Effector memory CD4-positive, alpha-beta T cell (primary cell): Measurements from ENCODE around the gene CDK13.

Experiments
- DNase-seq, 3 donors: peaks; one replicate each; pipeline ENCODE4 v3.0.0-alpha.2; 2020
- H3K27ac ChIP-seq: 2 replicates; pipeline ENCODE4 v1.7.0; 2013; ENCODE audit warnings: mild to moderate bottlenecking, low read length, moderate library complexity; ENCODE audit not compliant: insufficient read depth, poor library complexity, severe bottlenecking
- H3K27me3 ChIP-seq: replicated peaks from 2 replicates; pipeline ENCODE4 v1.7.0; 2013; ENCODE audit warnings: mild to moderate bottlenecking, low read length; ENCODE audit not compliant: insufficient read depth, control insufficient read depth, poor library complexity, severe bottlenecking
- H3K36me3 ChIP-seq: 2 replicates; pipeline ENCODE4 v1.7.0; 2013; ENCODE audit warnings: mild to moderate bottlenecking, low read length, moderate library complexity; ENCODE audit not compliant: control insufficient read depth, insufficient read depth
- H3K4me1 ChIP-seq: 2 replicates; pipeline ENCODE4 v1.7.0; 2013; ENCODE audit warnings: low read length, mild to moderate bottlenecking; ENCODE audit not compliant: control insufficient read depth, insufficient read depth, poor library complexity, severe bottlenecking
- H3K4me3 ChIP-seq: 2 replicates; pipeline ENCODE4 v1.7.0; 2013; ENCODE audit warnings: low read length, low read depth, mild to moderate bottlenecking; ENCODE audit not compliant: insufficient read depth, poor library complexity, severe bottlenecking
- H3K9me3 ChIP-seq: 2 replicates; pipeline ENCODE4 v1.7.0; 2013; ENCODE audit warnings: mild to moderate bottlenecking, low read length, moderate library complexity; ENCODE audit not compliant: control insufficient read depth

CDK13 gene

DNA sequence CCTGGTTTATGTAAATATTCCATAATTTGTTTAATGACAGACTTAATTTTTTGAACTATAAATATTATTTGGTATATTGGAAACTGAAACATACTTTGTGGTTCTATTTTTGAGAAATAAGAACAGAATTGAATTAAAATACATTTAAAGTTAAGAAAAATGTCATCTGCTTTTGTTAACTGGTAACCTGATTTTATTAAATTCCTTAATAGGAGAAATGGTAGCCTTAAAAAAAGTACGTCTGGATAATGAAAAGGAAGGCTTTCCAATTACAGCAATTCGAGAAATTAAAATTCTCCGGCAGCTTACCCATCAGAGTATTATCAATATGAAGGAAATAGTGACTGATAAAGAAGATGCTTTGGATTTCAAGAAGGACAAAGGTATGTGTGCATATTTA, 51.6 kb downstream of the CDK13 start:
- no peak overlapping the region for H3K27ac ChIP-seq
- peaks cover 25% of the 10 kb centered on the region for H3K36me3 ChIP-seq
- no peaks in the 10 kb centered on the region for H3K27me3 ChIP-seq
- no peaks in the 10 kb centered on the region for H3K4me1 ChIP-seq
- no peak for DNase-seq
- H3K9me3 ChIP-seq: no peaks in the 10 kb centered on the region
- H3K4me3 ChIP-seq: no peak overlapping the region

DNA sequence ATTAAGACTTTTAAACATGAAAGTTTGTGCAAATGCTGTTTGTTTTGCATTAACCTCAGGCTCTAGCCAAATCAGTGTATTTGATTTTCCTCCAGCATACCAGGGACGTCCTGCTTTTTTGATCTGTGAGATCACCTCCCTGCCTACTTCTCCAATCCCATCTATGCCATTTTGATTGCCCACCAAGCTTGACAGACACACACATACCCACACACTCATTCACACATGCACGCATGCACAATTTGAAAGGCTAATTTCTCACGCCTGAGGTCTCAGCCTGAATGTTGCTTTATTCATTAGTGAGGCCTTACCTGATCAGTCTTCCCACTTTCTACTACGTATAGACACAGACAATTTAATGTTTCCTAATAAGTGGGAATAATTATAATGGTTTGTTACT, 53.5 kb downstream of the CDK13 start:
- H3K27me3 ChIP-seq: no peaks in the 10 kb centered on the region
- no peak for DNase-seq
- H3K36me3 ChIP-seq: peaks cover 28% of the 10 kb centered on the region
- H3K4me3 ChIP-seq: no peak overlapping the region
- H3K4me1 ChIP-seq: no peaks in the 10 kb centered on the region
- no peak overlapping the region for H3K27ac ChIP-seq
- no peaks in the 10 kb centered on the region for H3K9me3 ChIP-seq

DNA sequence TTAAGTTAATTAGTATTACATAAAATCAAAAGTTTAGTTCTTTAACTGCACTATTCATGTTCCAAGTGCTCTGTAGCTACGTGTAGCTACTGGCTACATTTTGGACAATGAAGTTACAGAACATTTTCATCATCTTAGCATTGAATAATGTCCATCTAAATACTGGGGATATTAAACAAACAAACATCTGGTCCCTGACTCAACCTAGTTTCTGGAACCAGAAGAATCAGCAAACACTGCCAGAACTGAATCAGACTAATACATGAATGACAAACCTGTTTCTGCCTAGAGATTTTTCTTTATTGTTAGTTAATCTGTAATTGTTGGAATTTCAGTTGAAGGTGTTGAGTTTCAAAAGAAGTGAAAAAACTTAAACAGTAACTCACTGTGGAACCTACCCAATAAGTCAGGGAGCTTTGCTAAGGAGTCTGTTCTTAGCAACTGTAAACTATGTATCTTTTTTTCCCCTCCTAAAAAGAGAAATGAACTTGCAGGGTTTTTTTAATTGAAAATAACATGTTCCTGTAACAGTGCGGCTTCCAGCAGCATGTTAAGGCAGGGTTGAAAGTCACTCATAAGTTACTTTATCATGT, 58.3 kb downstream of the CDK13 start:
- Histone ChIP-seq H3K27ac (no peak overlapping the region), H3K4me1 (no peaks in the 10 kb centered on the region), H3K27me3 (no peaks in the 10 kb centered on the region), H3K36me3 (peaks cover 24% of the 10 kb centered on the region), H3K4me3 (no peak overlapping the region), H3K9me3 (no peaks in the 10 kb centered on the region)
- no peak for DNase-seq

DNA sequence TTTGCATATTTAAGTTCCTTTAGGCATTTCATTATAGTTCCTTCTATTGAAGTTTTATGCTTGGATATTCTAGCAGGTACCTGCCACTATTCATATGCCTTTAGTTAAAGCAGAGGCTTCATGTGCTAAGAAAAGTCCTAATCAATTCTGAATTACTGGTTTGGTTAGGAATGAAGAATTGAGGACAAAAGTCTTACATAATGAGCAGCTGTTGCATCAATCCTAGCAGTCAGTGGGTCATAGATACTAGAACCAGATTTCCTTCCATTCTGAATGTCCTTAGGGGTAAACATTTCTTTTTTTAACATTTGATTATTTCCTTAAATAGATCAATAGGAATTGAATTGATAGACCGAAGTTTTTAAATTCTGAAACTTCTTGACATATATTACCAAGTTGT, 59.2 kb downstream of the CDK13 start:
- Histone ChIP-seq H3K4me1 (no peaks in the 10 kb centered on the region), H3K27ac (no peak overlapping the region), H3K36me3 (peaks cover 19% of the 10 kb centered on the region), H3K4me3 (no peak overlapping the region), H3K9me3 (no peaks in the 10 kb centered on the region), H3K27me3 (no peaks in the 10 kb centered on the region)
- DNase-seq: no peak

DNA sequence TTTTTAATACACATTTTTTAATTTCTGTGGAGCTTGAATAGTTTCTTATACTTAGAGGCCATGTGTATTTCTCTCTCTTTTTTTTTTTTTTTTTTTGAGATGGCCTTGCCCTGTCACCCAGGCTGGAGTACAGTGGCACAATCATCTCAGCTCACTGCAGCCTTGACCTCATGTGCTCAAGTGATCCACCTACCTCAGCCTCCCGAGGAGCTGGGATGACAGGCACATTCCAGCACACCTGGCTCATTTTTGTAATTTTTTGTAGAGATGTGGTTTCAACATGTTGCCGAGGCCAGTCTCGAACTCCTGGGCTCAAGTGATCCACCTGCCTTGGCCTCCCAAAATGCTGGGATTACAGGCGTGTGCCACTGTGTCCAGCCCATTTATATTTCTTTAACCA, 64.3 kb downstream of the CDK13 start:
- Histone ChIP-seq H3K27me3 (no peaks in the 10 kb centered on the region), H3K36me3 (peaks cover 13% of the 10 kb centered on the region), H3K4me3 (no peak overlapping the region), H3K4me1 (no peaks in the 10 kb centered on the region), H3K27ac (no peak overlapping the region), H3K9me3 (no peaks in the 10 kb centered on the region)
- DNase-seq: no peak

DNA sequence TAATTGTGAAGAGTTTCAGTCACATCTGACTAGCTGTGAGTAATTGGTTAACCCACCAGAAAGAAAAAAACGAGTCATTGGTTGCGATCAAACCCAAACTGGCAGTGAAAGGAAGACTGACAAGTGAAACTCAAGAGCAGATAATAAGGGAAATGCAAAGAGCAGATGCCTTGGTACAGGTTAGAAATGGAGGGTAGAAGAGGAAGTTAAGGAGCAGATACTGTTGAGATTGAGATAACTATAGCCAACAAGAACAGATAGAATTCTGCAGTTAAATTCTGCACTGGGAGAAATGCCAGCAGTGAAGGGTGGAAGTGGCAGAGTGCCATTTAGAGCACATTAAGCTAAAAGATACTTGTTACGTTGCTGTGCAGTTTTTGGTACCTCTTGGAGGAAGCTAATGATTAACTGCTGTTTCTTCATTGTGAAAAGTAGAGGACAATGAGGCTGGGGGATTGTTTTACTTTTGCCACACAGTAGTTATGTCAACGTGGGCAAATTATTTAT, 65.8 kb downstream of the CDK13 start:
- Histone ChIP-seq H3K9me3 (no peaks in the 10 kb centered on the region), H3K27ac (no peak overlapping the region), H3K36me3 (peaks cover 13% of the 10 kb centered on the region), H3K4me1 (no peaks in the 10 kb centered on the region), H3K27me3 (no peaks in the 10 kb centered on the region), H3K4me3 (no peak overlapping the region)
- DNase-seq: no peak

DNA sequence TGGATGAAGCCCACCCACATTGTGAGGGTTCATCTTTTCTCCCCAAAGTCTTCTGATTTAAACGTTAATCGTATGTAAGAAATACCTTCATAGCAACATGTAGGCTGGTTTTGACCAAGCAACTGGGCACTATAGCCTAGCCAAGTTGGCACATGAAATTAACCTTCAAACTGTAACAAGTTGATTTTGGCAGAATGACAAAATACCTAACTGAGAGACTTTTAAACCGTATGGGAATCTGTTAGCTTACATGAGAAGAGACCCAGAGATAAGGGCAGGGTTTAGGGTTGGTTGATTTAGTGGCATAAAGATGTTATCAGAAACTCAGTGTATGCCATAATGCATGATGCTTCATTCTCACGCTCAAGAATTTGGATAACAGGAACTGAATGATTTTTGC, 69.5 kb downstream of the CDK13 start:
- Histone ChIP-seq H3K4me1 (no peaks in the 10 kb centered on the region), H3K27ac (no peak overlapping the region), H3K36me3 (peaks cover 7% of the 10 kb centered on the region), H3K4me3 (no peak overlapping the region), H3K27me3 (no peaks in the 10 kb centered on the region), H3K9me3 (no peaks in the 10 kb centered on the region)
- DNase-seq: no peak

DNA sequence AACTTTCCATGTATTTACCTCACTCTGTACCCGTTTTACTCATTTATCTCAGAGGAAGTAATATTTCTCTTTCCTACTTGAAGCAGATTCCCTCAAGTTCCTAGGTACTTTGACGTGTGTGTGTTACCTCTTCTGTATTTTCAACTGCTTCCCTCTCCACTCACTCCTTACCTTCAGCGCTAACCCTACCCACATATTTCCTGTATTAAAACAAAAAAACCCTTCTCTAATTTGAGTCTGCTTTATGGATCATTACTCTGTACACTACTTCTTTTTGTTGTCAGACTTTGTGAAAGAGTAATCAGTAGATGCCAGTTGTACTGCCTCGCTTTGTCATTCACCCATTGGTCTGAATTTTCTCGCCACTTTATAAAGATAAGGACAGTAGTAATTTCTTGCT, 74.0 kb downstream of the CDK13 start:
- Histone ChIP-seq H3K27me3 (no peaks in the 10 kb centered on the region), H3K4me3 (no peak overlapping the region), H3K4me1 (no peaks in the 10 kb centered on the region), H3K36me3 (peaks cover 9% of the 10 kb centered on the region), H3K9me3 (no peaks in the 10 kb centered on the region), H3K27ac (no peak overlapping the region)
- DNase-seq: no peak

DNA sequence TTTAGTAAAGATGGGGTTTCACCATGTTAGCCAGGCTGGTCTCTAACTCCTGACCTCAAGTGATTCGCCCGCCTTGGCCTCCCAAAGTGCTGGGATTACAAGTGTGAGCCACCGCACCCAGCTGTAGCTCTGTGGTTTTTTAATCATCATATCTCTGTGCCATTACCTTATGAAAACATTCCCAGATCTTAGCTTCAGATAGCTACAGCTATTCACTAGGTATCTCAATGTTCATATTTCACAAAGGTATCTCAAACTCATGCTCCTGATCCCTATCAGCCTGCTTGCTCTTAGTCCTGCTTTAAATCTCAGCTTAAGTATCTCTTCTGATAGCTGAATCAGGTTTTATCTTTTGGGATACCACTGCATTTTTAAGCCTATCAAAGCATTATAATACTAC, 74.8 kb downstream of the CDK13 start:
- Histone ChIP-seq H3K9me3 (no peaks in the 10 kb centered on the region), H3K4me3 (no peak overlapping the region), H3K4me1 (no peaks in the 10 kb centered on the region), H3K27ac (no peak overlapping the region), H3K36me3 (peaks cover 9% of the 10 kb centered on the region), H3K27me3 (no peaks in the 10 kb centered on the region)
- DNase-seq: no peak

DNA sequence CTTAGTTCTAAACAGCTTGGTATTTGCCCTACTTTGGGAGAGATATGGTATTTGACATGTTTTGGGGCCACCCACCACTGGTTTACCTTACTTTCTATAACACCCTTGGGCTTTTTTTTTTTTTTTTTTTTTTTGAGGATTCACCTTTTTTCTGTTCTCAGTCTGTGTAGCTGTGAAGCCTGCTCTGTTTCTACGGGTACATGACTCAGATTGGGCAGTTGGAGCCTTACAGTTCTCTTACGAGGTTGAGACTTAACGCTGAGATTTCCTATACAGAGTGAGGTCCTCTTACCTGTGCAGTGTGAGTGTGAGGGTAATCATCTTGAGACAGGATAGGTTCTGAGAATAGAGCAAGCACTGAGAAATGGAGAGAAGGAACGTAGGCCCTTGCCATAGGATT, 77.5 kb downstream of the CDK13 start:
- H3K27ac ChIP-seq: no peak overlapping the region
- DNase-seq: no peak
- no peaks in the 10 kb centered on the region for H3K27me3 ChIP-seq
- no peak overlapping the region for H3K4me3 ChIP-seq
- no peaks in the 10 kb centered on the region for H3K4me1 ChIP-seq
- H3K9me3 ChIP-seq: no peaks in the 10 kb centered on the region
- peaks cover 9% of the 10 kb centered on the region for H3K36me3 ChIP-seq
